ENCODE results near the gene ABCG1.
A peak's percentile ranks its signal among the peaks of the same experiment; 100 is the strongest.

The ABCG1 gene

GRCh38 chr21:42295845-42296244 is 76.9 kb downstream of the ABCG1 start:
- no peak for DNase-seq

GRCh38 chr21:42296501-42296900 is 77.6 kb downstream of the ABCG1 start:
- no peak for DNase-seq

GRCh38 chr21:42297377-42297776 is 78.4 kb downstream of the ABCG1 start:
- no peak for DNase-seq

GRCh38 chr21:42298237-42298636 is 79.3 kb downstream of the ABCG1 start:
- DNase-seq, result no peak

GRCh38 chr21:42298657-42299056 is 79.7 kb downstream of the ABCG1 start:
- DNase-seq, result no peak

GRCh38 chr21:42299324-42300044 is 80.5 kb downstream of the ABCG1 start:
- no peak for DNase-seq

GRCh38 chr21:42300045-42300583 is 81.2 kb downstream of the ABCG1 start:
- no peak for DNase-seq

- no peak for DNase-seq
Observed at GRCh38 chr21:42300956-42301355, 82.0 kb downstream of the ABCG1 start.

GRCh38 chr21:42301371-42302075 is 82.6 kb downstream of the ABCG1 start:
- no peak for DNase-seq

DNA sequence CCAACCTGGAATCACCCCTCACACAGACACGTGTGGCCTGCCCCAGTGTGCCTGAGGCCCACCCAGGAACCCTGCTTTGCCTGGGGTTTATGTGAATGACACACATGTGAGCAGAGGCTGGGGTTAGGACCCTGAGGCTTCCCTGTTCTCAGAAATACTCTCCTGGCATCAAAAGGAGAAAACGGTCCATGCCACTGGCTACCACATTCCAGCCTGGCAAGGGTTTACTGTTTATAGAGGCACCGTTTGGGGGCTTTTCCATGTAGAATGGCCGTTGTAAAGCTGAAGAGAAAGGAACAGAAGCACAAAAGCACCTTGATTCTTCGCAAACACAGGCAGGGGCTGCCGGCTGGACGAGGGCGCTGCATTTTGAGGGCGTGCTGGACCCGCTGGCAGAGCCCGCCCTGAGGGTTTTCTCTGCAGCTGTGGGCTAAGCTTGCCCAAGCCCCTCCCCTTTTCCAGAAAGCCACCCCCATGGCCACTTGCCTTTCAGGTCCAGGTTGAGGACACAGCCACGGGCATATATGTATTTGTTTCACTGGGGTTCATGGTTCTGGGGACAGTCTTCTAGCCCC is 83.2 kb downstream of the ABCG1 start:
- peak; percentile 38 to 44 for DNase-seq

GRCh38 chr21:42302794-42303193 is 83.9 kb downstream of the ABCG1 start:
- peak; percentile 23 to 50 for DNase-seq

- no peak for DNase-seq
Observed at GRCh38 chr21:42303443-42303842, 84.5 kb downstream of the ABCG1 start.

DNA sequence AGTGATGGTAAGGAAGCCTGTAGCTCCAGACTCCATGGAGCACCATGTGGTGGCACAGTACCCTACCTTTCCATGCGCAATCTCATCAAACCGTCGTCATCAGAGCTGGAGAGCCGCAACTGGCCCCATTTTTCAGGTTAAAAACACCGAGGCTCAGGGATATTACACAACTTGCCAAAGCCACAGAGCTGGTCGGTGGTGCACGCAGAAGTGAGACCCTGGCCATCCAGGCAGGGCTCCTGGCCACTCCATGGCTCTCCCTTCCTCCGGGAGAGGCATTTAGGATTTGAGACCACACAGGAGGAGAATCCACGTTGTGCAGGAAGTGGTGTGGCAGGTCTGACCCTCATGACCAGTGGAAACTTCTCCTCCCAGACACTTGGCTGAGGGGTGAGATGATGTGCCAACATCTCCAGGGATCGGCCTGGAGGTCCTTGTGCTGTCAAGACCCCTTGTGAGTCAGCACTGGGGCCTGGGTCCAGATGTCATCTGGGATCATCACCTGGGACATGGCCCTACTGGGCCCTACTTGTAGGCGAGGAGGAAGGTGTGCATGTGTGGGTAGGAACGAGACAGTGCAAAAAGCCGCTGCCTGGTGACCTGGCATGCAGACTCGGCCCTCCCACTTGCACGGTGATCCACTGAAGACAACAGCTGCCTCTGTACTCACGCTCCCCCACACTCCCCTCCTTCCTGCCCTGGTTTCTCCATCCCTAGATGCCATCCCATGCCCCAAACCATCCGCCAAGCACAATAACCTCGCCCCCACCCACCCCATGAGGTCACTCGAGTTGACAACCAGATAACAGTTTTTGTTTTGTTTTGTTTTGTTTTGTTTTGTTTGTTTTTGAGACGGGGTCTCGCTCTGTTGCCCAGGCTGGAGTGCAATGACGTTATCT is 85.9 kb downstream of the ABCG1 start:
- DNase-seq, result no peak

GRCh38 chr21:42305707-42306147 is 86.8 kb downstream of the ABCG1 start:
- DNase-seq, result no peak

DNA sequence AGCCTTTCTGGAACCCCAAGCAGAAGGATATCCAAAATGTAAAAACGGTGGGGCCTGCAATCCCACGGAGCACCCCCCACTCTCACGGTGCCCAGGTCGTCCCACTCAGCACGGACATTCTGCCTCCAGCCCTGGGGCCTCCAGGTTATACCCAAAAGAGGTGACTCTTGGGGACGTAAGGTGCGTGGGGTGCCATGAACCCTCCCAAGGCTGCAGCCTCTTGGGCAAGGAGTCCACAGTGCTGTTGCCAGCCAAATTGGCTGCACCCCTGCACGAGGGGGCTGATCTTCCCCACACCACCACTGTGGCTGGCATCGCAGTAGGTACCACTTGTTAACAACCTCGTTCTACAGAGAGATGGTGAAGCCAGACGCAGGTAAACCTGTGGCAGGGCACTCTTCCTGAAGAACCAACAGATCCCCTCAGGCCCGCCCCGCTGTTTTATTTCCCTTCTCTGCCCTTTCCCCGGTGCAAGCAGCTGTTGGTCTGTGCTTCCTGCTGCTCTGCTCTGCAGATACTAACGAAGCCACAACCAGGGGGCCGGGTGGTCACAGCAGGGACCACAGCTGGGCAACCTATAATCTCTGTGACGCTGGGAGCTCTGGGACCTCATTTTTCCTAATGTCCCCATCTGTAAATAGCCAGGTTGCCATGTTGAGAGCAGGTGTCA is 87.6 kb downstream of the ABCG1 start:
- DNase-seq, result peak in 1 of 2 experiments; percentile 46

GRCh38 chr21:42307106-42307505 is 88.2 kb downstream of the ABCG1 start:
- peak; percentile 19 to 22 for DNase-seq

DNA sequence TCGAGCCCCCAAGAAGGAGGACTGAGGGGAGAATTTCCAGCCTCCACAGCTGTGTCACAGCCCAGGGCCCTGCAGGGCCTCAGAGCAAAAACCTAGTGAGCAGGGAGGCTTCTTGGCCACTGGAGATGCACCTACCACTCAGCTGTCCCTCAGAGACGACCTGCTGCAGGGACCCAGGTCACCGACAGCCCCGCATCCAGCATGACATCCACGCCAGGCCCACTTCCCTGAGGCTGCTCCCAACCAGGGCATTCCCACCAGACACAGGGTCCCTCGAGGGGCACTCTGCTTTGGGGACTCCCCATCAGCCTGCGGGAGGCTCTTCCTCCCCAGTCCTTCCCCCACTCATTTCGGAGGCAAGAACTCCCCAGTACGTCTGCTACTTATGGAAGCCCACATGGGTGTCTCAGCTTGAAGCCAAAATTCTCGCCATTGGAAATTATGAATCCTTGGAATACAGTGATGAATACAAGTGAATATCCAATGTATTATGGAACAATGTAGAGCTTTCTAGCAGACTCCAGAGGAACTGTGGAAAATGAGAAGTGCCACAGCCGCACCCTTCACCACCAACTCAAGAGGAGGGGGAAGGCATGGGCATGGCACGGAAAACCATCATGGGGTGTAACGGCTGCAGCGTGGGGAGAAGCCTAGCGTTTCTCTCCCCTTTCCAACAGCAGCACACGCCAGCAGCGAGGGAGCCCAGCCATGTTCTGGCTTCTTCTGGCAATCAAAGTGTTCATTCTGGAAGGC is 89.4 kb downstream of the ABCG1 start:
- no peak for DNase-seq

- DNase-seq, result no peak
Observed at GRCh38 chr21:42308914-42309752, 90.2 kb downstream of the ABCG1 start.

DNA sequence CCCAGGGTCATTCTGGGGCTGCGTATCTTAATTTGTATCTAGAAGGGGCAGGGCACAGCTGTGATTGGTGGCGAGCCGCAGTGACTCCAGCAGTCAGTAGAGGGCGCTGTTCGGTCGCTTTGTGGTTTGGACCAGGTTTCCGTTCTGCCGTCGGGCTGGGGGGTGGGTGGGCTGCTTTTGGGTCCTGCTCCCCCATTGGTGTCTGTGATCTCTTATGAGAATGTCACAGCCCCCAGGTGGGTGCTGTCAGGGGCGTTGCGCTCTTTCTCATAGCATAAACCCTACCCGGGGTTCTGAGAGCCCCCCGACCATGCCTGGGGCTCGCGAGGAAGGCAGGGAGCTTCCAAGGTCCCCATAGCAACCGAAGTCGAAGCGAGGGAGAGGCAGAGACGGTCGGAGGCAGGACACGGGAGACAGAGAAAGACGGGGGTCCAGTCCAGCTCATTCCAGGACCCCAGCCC is 90.8 kb downstream of the ABCG1 start:
- DNase-seq, result peak in 1 of 2 experiments; percentile 14

GRCh38 chr21:42310411-42311001 is 91.6 kb downstream of the ABCG1 start:
- DNase-seq, result no peak
